ENCODE measurements around the gene NAGPA.

NAGPA gene

GRCh38 chr16:5012887-5013286 lies 20.8 kb downstream of the NAGPA start:
- DNase-seq = no peak
- intact Hi-C loops (cut with DNase I) = no loop called here

GRCh38 chr16:5011637-5012036 lies 22.1 kb downstream of the NAGPA start:
- peak in 30 of 42 donors; percentile 29 to 88 (median 71) for DNase-seq

GRCh38 chr16:5010576-5011329 lies 23.0 kb downstream of the NAGPA start:
- intact Hi-C loops (cut with DNase I) = no loop called here

More at GRCh38 chr16:5011637-5012036, 22.1 kb downstream of the NAGPA start:
- intact Hi-C loops (cut with DNase I) = no loop called here

GRCh38 chr16:5008311-5008731 lies 25.4 kb downstream of the NAGPA start:
- intact Hi-C loops (cut with DNase I) = no loop called here
- no peak for DNase-seq

More at GRCh38 chr16:5010576-5011329, 23.0 kb downstream of the NAGPA start:
- peak in 1 of 42 donors; percentile 18 for DNase-seq

- intact Hi-C loops (cut with DNase I) = no loop called here
- DNase-seq = no peak
Observed at GRCh38 chr16:5007256-5007655, 26.5 kb downstream of the NAGPA start.

- DNase-seq = peak in 10 of 42 donors; percentile 22 to 72 (median 50)
- intact Hi-C loops (cut with DNase I) = no loop called here
Observed at GRCh38 chr16:5006348-5007193, 27.2 kb downstream of the NAGPA start.

- intact Hi-C loops (cut with DNase I) = no loop called here
- no peak for DNase-seq
Observed at GRCh38 chr16:5005916-5006315, 27.8 kb downstream of the NAGPA start.

GRCh38 chr16:5004311-5004710 lies 29.4 kb downstream of the NAGPA start:
- intact Hi-C loops (cut with DNase I) = no loop called here
- DNase-seq = no peak

- DNase-seq = peak in 4 of 42 donors; percentile 45 to 65 (median 52)
- intact Hi-C loops (cut with DNase I) = no loop called here
Observed at GRCh38 chr16:5003828-5004227, 29.9 kb downstream of the NAGPA start.

GRCh38 chr16:5003211-5003610 lies 30.5 kb downstream of the NAGPA start:
- intact Hi-C loops (cut with DNase I) = no loop called here
- no peak for DNase-seq

GRCh38 chr16:5002699-5003143 lies 31.0 kb downstream of the NAGPA start:
- no peak for DNase-seq
- intact Hi-C loops (cut with DNase I) = no loop called here

- DNase-seq = no peak
- intact Hi-C loops (cut with DNase I) = no loop called here
Observed at GRCh38 chr16:5001986-5002385, 31.7 kb downstream of the NAGPA start.

GRCh38 chr16:5001571-5001970 lies 32.2 kb downstream of the NAGPA start:
- intact Hi-C loops (cut with DNase I) = no loop called here
- DNase-seq = peak in 12 of 42 donors; percentile 28 to 77 (median 62)

GRCh38 chr16:5000573-5001001 lies 33.1 kb downstream of the NAGPA start:
- intact Hi-C loops (cut with DNase I) = no loop called here
- no peak for DNase-seq

GRCh38 chr16:4994719-4995434 lies 38.9 kb downstream of the NAGPA start:
- DNase-seq = peak; percentile 68 to 92 (median 82)
- intact Hi-C loops (cut with DNase I) = no loop called here

GRCh38 chr16:4991754-4992153 lies 42.0 kb downstream of the NAGPA start:
- intact Hi-C loops (cut with DNase I) = no loop called here
- no peak for DNase-seq

GRCh38 chr16:4990415-4990814 lies 43.3 kb downstream of the NAGPA start:
- no peak for DNase-seq

GRCh38 chr16:4989391-4990006 lies 44.2 kb downstream of the NAGPA start:
- intact Hi-C loops (cut with DNase I) = no loop called here

More at GRCh38 chr16:4990415-4990814, 43.3 kb downstream of the NAGPA start:
- intact Hi-C loops (cut with DNase I) = no loop called here

GRCh38 chr16:4988647-4989046 lies 45.1 kb downstream of the NAGPA start:
- intact Hi-C loops (cut with DNase I) = no loop called here
- DNase-seq = no peak

More at GRCh38 chr16:4989391-4990006, 44.2 kb downstream of the NAGPA start:
- no peak for DNase-seq

Measured in head of caudate nucleus (tissue), 42 donors.